Caco-2 (cell line): ENCODE results near the gene ABCD2. TPM values are rescaled to one million over a fixed set of nuclear protein-coding genes. Genes with fewer than 3 reads are reported as not detected.

Experiments
- BruUV-seq: library from RNA; stranded (reverse); fragments of 400-500 nt; replicated peaks from 2 replicates; lab custom pipeline; 2021; lab: Mats Ljungman, UMichigan
- CTCF ChIA-PET: fragments of 300-600 bp; sonication (Branson Sonifier 250); formaldehyde crosslinking; loops from one replicate; lab custom pipeline; 2022; ENCODE audit warnings: antibody characterized with exemption; lab: Charles Lee
- POLR2A ChIA-PET: fragments of 300-600 bp; sonication (Branson Sonifier 250); formaldehyde crosslinking; loops from one replicate; lab custom pipeline; 2022; ENCODE audit warnings: antibody characterized with exemption; lab: Charles Lee
- DNase-seq, 2 experiments: peaks; one replicate each; pipeline versions ENCODE4 v3.0.0 to v3.0.0-alpha.2; 2020 to 2022
- H3K27me3 ChIP-seq: replicated peaks from 2 replicates; pipeline ENCODE4 v1.6.0; 2011; ENCODE audit warnings: low read length; ENCODE audit not compliant: control insufficient read depth, insufficient read depth
- H3K36me3 ChIP-seq: 2 replicates; pipeline ENCODE4 v1.5.1; 2011; ENCODE audit warnings: low read length; ENCODE audit not compliant: control insufficient read depth, insufficient read depth
- H3K4me1 ChIP-seq: fragments of 250-450 bp; sonication (Bioruptor Pico); 2 replicates; pipeline ENCODE4 v1.5.1; 2020; ENCODE audit warnings: mild to moderate bottlenecking
- H3K4me3 ChIP-seq: 2 replicates; pipeline ENCODE4 v1.5.1; 2011; ENCODE audit warnings: low read depth, mild to moderate bottlenecking, control low read depth, low read length
- H3K9me3 ChIP-seq: fragments of 250-450 bp; sonication (Bioruptor Pico); 2 replicates; pipeline ENCODE4 v1.5.1; 2020; ENCODE audit warnings: mild to moderate bottlenecking, moderate library complexity
- H3K27ac Mint-ChIP-seq: one replicate; pipeline ENCODE4 v1.8.0; 2022; ENCODE audit warnings: mixed read lengths; ENCODE audit not compliant: unreplicated experiment
- H3K27me3 Mint-ChIP-seq: one replicate; pipeline ENCODE4 v1.8.0; 2022; ENCODE audit warnings: mixed read lengths; ENCODE audit not compliant: insufficient read depth, unreplicated experiment
- H3K36me3 Mint-ChIP-seq: one replicate; pipeline ENCODE4 v1.8.0; 2022; ENCODE audit warnings: mild to moderate bottlenecking, mixed read lengths; ENCODE audit not compliant: insufficient read depth, unreplicated experiment
- H3K4me1 Mint-ChIP-seq: one replicate; pipeline ENCODE4 v1.8.0; 2022; ENCODE audit warnings: low read depth, mixed read lengths; ENCODE audit not compliant: unreplicated experiment
- H3K4me3 Mint-ChIP-seq: one replicate; pipeline ENCODE4 v1.8.0; 2022; ENCODE audit warnings: mild to moderate bottlenecking, moderate library complexity, mixed read lengths; ENCODE audit not compliant: unreplicated experiment
- H3K9me3 Mint-ChIP-seq: one replicate; pipeline ENCODE4 v1.8.0; 2022; ENCODE audit warnings: mixed read lengths; ENCODE audit not compliant: unreplicated experiment
- CTCF ChIP-seq, 2 experiments: fragments of 200-600 bp in 1 of 2; IDR thresholded peaks; 1 replicate in 1 of 2; 2 replicates in 1 of 2; pipeline versions ENCODE4 v1.5.1 to v1.8.0; 2011 to 2022; ENCODE audit warnings: antibody characterized with exemption in 1 of 2, control low read depth in 1 of 2, inconsistent platforms in 1 of 2, low read depth in 1 of 2, low read length in 1 of 2, mild to moderate bottlenecking in 1 of 2, moderate library complexity in 1 of 2; ENCODE audit not compliant: insufficient read depth in 1 of 2, severe bottlenecking in 1 of 2, unreplicated experiment in 1 of 2
- intact Hi-C: fragments of 100-400 bp; cut with micrococcal nuclease; formaldehyde crosslinking; loops from one replicate; pipeline ENCODE4 v1.10.0; 2022; ENCODE audit not compliant: unreplicated experiment
- total RNA-seq: library from RNA; stranded (reverse); gene quantifications from 2 replicates; pipeline ENCODE4 v1.2.3, GENCODE V29; 2022

Gene ABCD2
- total RNA-seq, 1 experiment from 2014 or later: not detected

- intact Hi-C loops: no loop called here
- no peaks in the 10 kb centered on the region for H3K36me3 Mint-ChIP-seq
- Histone ChIP-seq H3K9me3 (no peaks in the 10 kb centered on the region; the same call in 1 of the 2 replicates), H3K4me3 (no peak overlapping the region), H3K27me3 (no peaks in the 10 kb centered on the region), H3K36me3 (no peaks in the 10 kb centered on the region), H3K4me1 (no peaks in the 10 kb centered on the region)
- CTCF ChIA-PET: no interaction called here
- peaks cover 11% of the 10 kb centered on the region for H3K4me1 Mint-ChIP-seq
- TF ChIP-seq CTCF (IDR thresholded peaks at IDR 0.05; ENCODE audit: insufficient read depth in 1 of 2, low read depth in 1 of 2, low read length in 1 of 2, severe bottlenecking in 1 of 2, unreplicated experiment in 1 of 2): no peak
- no peaks in the 10 kb centered on the region for H3K27me3 Mint-ChIP-seq
- H3K27ac Mint-ChIP-seq: no peak overlapping the region
- POLR2A ChIA-PET: no interaction called here
- H3K9me3 Mint-ChIP-seq: no peaks in the 10 kb centered on the region
- no peak for DNase-seq
- no peak overlapping the region for H3K4me3 Mint-ChIP-seq
- no TSS peak for BruUV-seq
Observed at GRCh38 chr12:39574378-39574777, 45.2 kb downstream of the ABCD2 start.

DNA sequence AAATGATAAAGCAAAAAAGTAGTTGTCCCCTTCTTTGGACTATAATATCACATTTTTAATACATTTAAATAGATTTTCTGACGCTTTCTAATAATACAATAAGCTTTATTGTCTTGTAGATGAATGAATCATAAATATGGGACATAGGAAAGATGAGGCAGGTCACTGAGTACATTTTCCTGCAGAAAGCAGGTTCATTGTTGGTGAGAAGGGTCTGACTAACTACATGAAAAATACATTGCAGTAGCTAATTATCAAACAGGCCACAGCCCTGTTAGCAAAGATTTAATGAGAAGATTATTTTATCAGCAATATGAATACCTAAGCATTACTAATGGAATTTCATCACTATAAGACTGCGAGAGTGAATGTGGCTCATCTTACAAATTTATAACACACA, 45.6 kb downstream of the ABCD2 start:
- no peaks in the 10 kb centered on the region for H3K27me3 ChIP-seq
- no peaks in the 10 kb centered on the region; the same call in 1 of the 2 replicates for H3K9me3 ChIP-seq
- H3K36me3 ChIP-seq: no peaks in the 10 kb centered on the region
- intact Hi-C loops: no loop called here
- H3K4me1 Mint-ChIP-seq: peaks cover 11% of the 10 kb centered on the region
- no peak overlapping the region for H3K4me3 ChIP-seq
- H3K27ac Mint-ChIP-seq: no peak overlapping the region
- H3K4me1 ChIP-seq: no peaks in the 10 kb centered on the region
- no peaks in the 10 kb centered on the region for H3K36me3 Mint-ChIP-seq
- no peaks in the 10 kb centered on the region for H3K9me3 Mint-ChIP-seq
- no peak for DNase-seq
- BruUV-seq: no TSS peak
- TF ChIP-seq CTCF (IDR thresholded peaks at IDR 0.05; ENCODE audit: insufficient read depth in 1 of 2, low read depth in 1 of 2, low read length in 1 of 2, severe bottlenecking in 1 of 2, unreplicated experiment in 1 of 2): no peak
- ChIA-PET POLR2A (no interaction called here), CTCF (interaction anchor here (0.6 kb wide), 1 partner anchor 366 kb away, joined by 3 read pairs; no protein-coding TSS in a partner anchor)
- no peak overlapping the region for H3K4me3 Mint-ChIP-seq
- H3K27me3 Mint-ChIP-seq: no peaks in the 10 kb centered on the region

DNA sequence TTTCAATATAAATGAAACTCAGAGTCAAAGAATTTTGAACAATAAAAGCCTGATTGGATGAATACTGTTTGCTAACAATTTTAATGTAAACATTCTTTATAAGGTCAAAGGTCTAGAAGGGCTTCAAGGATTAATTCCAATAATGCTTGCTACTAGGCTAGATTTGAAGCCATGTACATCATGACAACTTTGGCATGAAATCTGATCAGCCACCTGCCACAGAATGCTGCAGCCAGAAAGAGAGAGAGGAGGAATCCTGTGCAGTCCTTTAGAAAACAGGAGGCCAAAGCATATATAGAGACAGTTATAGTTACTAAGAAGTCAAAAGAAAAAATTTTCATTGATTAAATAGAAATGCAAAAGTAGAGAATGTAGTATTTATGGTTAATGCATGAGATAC, 47.1 kb downstream of the ABCD2 start:
- Mint-ChIP-seq H3K27ac (no peak overlapping the region), H3K27me3 (no peaks in the 10 kb centered on the region), H3K4me1 (peaks cover 11% of the 10 kb centered on the region), H3K36me3 (no peaks in the 10 kb centered on the region), H3K9me3 (no peaks in the 10 kb centered on the region), H3K4me3 (no peak overlapping the region)
- DNase-seq: no peak
- intact Hi-C loops: no loop called here
- ChIA-PET CTCF (no interaction called here), POLR2A (no interaction called here)
- Histone ChIP-seq H3K4me3 (no peak overlapping the region), H3K36me3 (no peaks in the 10 kb centered on the region), H3K9me3 (no peaks in the 10 kb centered on the region; the same call in 1 of the 2 replicates), H3K4me1 (no peaks in the 10 kb centered on the region), H3K27me3 (no peaks in the 10 kb centered on the region)
- no peak for TF ChIP-seq CTCF (IDR thresholded peaks at IDR 0.05; ENCODE audit: insufficient read depth in 1 of 2, low read depth in 1 of 2, low read length in 1 of 2, severe bottlenecking in 1 of 2, unreplicated experiment in 1 of 2)
- BruUV-seq: no TSS peak
